ENCODE measurements around the gene BCL2. TPM values are rescaled to one million over a fixed set of nuclear protein-coding genes. Genes with fewer than 3 reads are reported as not detected.

Gene BCL2
- total RNA-seq, result 0.84 and 2.1 TPM in 2 replicates

GRCh38 chr18:63319383-63320122 lies at the start of gene BCL2:
BCL2 (minus strand) TSS chr18:63319769.

GRCh38 chr18:63367053-63367953 lies 47.7 kb upstream of the BCL2 start, which contains the start of gene KDSR:
KDSR (minus strand) TSS chr18:63367206; CDS start chr18:63367118, 88 bp downstream.

Other genes with a start within 250 kb of the BCL2 start
- 58.6 and 80.4 TPM in 2 replicates for gene KDSR, start 47.4 kb upstream of the BCL2 start, total RNA-seq
- 40.1 and 45.8 TPM in 2 replicates for gene VPS4B, start 102.7 kb upstream of the BCL2 start, total RNA-seq
- 426 and 507 TPM in 2 replicates for gene SERPINB5, start 157.2 kb upstream of the BCL2 start, total RNA-seq
- not detected in 2 replicates for gene SERPINB12, start 222.6 kb upstream of the BCL2 start, total RNA-seq

Data from hair follicular keratinocyte (primary cell).